Left renal cortex interstitium (tissue), 4 donors: Measurements from ENCODE around the gene TOX2. TPM values are rescaled to one million over a fixed set of nuclear protein-coding genes. Genes with fewer than 3 reads are reported as not detected.
A peak's percentile ranks its signal among the peaks of the same experiment; 100 is the strongest.

Source experiments
- DNase-seq, 4 donors: peaks; one replicate each; pipeline ENCODE4 v3.0.0-alpha.2; 2013; ENCODE audit warnings: low read depth in 4 of 4, low spot score in 2 of 4, missing footprints in 1 of 4
- polyA plus RNA-seq, 4 donors: library from polyadenylated mRNA; unstranded; fragments of 120-200 nt; gene quantifications; one replicate each; pipeline ENCODE4 v1.2.1, GENCODE V29; 2013; ENCODE audit not compliant: insufficient read length in 4 of 4

The TOX2 gene
- polyA plus RNA-seq, 4 donors = 3.7 to 5.5 (median 4.5) TPM

- no peak for DNase-seq
These were observed 60.0 kb downstream of the TOX2 start for GRCh38 chr20:43974695-43975094.

- no peak for DNase-seq
These were observed 60.6 kb downstream of the TOX2 start for GRCh38 chr20:43975096-43975768.

DNA sequence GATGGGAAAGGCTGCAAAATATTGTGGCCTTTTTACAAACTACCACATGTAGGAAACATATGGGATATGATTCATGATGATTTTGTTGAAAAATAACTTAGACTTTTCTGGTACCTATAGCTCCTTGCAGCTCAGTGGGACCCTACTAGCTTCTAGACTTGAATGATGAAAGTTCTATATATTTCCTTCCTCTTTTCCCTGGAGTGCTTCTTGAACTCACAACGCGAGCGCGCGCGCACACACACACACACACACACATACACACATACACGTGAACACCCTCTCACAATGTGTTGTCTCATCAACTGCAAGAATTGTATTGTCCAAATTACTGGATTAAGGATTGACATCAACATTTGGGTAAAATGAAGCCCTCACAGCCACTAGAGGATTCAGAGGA is 61.9 kb downstream of the TOX2 start:
- DNase-seq = no peak

DNA sequence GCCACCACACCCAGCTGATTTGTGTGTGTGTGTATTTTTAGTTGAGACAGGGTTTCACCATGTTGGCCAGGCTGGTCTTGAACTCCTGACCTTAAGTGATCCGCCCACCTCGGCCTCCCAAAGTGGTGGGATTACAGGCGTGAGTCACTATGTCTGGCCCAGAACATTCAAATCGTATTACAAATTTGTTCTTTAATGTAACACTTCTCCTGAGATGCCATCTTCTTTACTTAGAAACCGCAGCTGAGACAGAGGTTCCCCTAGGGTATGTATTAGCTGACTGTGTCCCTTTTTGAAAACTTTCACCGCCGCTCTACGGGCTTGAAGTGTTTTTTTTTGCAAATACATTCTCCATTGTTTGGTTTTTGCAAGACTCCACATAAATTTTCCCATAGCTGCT is 62.6 kb downstream of the TOX2 start:
- no peak for DNase-seq

- no peak for DNase-seq
These were observed 63.3 kb downstream of the TOX2 start for GRCh38 chr20:43977962-43978361.

DNA sequence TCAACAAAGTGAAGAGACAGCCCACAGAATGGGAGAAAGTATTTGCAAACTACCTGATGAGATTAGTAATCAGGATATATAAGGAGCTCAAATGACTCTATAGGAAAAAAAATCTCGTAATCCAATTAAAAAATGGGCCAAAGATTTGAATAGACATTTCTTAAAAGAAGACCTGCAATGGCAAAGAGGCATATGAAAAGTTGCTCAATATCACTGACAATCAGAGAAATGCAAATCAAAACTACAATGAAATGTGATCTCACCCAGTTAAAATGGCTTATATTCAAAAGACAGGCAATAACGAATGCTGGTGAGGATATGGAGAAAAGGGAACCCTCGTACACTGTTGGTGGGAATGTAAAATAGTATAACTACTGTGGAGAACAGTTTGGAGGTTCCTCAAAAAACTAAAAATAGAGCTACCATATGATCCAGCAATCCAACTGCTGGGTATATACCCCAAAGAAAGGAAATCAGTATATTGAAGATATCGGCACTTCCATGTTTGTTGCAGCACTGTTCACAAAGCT is 65.0 kb downstream of the TOX2 start:
- no peak for DNase-seq

DNA sequence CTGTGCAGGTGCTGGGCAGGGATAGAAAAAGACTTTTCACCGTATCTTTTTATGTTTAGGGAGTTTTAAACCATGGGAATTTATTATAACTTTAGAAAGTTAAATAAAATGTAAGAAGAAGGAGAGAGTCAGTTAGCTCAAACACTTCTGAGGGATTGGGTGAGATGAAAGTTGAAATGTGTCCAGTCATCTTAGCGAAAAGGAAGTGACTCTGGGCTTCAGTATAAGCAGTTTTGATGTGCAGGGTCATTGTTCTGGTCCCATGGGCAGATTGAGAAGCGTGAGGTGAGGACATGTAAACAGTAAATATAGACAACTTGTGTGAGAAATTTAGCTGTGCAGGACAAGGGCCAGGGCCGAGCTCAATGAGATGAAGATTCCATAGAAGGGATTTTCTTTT is 66.9 kb downstream of the TOX2 start:
- DNase-seq = no peak

- DNase-seq = no peak
These were observed 67.4 kb downstream of the TOX2 start for GRCh38 chr20:43982016-43982415.

- no peak for DNase-seq
These were observed 68.2 kb downstream of the TOX2 start for GRCh38 chr20:43982886-43983285.

DNA sequence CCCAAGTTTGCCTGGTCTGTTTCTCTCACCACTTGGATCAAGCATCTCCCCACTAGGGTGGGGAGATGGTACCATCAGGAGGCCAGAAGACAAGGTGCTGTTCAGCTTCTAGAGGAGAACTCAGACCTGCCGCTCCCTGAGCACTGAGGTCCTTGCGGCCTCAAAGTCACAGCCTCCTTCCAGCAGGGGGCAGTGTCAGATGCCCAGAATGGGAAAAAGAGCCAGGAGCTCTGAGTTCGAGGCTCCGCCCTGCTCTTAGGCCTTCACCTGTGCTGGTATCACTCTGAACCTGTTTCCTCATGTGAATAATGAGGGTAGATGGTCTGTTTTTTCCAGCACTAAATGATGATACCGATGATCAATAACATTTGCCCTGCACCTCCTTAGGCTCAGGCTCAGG is 68.7 kb downstream of the TOX2 start:
- no peak for DNase-seq

DNA sequence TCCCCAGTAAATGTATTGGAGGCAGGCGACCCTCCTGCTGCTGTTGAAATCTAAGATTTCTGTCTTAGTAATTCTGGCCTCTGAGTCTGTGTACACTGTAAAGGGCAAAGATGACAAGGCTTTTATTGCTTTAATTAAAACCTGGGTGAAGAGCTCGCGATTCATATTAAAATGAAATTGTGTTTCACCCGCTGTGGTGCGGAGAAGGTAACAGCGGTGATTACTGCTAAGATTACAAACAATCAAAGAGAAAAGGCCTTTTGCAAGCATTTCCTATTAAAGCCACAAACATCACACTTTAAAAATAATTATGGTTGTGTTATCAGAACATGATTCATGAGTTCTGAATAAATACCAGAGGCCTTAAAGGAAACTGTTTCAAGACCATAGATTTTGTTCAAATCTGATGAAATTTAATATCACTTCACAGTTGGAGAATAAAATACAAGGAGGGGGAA is 69.3 kb downstream of the TOX2 start:
- DNase-seq = no peak

DNA sequence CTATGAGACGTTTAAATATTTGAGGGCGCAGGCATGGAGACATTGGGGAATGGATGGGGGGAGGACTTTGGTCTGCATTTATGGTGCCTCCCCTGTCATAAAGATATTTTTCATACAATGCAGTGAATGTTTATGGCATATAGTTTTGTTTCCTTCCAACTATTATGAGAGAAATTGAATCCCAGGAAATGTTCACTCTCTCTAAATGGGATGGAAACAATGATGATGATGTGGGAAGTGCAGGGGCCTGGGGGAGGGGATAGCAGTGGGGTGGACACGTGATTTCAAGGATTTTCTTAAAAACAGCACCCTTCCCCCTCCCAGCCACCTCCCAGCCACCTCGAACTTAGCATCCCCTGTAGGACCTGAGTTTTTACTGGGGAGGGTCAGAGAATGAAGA is 69.9 kb downstream of the TOX2 start:
- DNase-seq = no peak

- DNase-seq = no peak
These were observed 70.5 kb downstream of the TOX2 start for GRCh38 chr20:43985121-43985520.

- no peak for DNase-seq
These were observed 71.1 kb downstream of the TOX2 start for GRCh38 chr20:43985608-43986316.

GRCh38 chr20:43987018-43987417 is 72.4 kb downstream of the TOX2 start:
- no peak for DNase-seq

GRCh38 chr20:43987531-43987930 is 72.9 kb downstream of the TOX2 start:
- DNase-seq = peak in 1 of 4 donors; percentile 8

- DNase-seq = no peak
These were observed 73.8 kb downstream of the TOX2 start for GRCh38 chr20:43988451-43988850.

GRCh38 chr20:43988867-43989266 is 74.2 kb downstream of the TOX2 start:
- no peak for DNase-seq

DNA sequence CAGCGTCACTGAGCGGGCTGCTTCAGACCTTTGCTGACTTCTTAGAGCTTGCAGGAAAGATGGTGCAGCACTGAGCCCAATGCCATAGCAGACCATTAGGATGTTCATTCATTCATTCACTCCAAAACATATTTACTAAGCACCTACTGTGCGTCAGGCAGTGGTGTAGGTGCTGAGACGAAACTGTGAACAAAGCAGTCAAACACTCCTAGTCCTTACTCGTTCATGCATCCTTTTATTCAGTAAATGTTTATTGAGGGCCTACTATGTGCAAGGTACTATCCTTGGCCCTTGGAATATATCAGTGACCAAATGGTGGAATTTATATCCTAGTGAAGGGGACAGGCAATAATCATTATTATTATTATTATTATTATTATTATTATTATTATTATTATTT is 76.6 kb downstream of the TOX2 start:
- no peak for DNase-seq

DNA sequence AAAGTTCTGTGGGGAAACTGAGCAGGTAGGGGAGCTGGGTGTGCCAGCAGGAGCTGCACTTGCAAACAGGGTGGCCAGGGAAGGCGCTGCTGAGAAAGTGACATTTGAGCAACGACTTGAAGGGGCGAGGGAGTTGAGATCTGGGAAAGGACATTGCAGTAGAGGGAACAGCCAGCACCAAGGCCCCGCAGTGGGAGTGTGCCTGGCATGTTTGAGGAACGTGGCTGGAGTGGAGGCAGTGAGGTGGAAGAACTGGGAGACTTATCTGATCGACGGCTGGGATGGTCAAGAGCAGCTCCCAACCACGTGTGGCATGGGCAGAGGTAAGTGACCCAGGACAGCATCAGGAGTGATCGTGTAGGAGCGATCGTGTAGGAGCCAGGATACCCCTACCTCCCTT is 77.3 kb downstream of the TOX2 start:
- no peak for DNase-seq

DNA sequence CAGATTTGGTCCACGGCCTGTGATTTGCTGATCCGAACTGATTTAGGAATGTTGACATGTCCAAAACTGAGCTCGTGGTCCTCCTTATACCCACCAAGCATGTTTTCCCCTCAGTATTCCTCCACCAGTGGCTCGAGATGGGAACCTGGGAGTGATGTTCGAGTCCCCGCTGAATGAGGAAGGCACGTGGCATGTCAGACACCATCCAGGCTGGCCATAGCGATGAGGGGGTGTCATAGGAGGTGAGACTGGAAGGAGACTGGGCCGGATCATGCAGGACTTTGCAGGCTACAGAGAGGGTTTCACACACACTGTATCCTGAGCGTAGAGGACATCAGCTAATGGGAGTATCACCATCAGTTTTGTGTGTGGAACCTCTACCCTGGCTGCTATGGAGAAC is 78.2 kb downstream of the TOX2 start:
- DNase-seq = no peak

DNA sequence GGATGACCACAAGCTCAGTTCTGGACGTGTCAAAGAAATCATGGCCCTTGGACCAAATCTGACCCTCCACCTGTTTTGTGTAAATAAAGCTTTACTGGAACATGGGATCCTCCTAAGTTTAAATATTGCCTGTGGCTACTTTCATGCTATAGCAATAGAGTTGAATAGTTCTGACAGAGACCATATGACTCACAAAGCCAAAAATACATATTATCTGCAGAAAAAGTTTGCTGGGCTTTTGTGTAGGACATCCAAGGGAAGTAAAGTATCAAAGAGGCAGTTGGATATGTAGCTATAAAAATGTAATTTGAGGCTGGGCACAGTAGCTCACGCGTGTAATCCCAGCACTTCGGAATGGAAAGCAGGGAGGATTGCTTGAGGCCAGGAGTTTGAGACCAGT is 78.9 kb downstream of the TOX2 start:
- DNase-seq = no peak
